ENCODE measurements around the gene CARMIL1.
"Not testable (repeated sequence)": the region's sequence is repeated elsewhere in the genome, so short reads cannot be mapped to it uniquely, and the experiment has no call there.

CARMIL1 gene

GRCh38 chr6:25277857-25278256, 1.3 kb upstream of the CARMIL1 start:
- no peak for DNase-seq

DNA sequence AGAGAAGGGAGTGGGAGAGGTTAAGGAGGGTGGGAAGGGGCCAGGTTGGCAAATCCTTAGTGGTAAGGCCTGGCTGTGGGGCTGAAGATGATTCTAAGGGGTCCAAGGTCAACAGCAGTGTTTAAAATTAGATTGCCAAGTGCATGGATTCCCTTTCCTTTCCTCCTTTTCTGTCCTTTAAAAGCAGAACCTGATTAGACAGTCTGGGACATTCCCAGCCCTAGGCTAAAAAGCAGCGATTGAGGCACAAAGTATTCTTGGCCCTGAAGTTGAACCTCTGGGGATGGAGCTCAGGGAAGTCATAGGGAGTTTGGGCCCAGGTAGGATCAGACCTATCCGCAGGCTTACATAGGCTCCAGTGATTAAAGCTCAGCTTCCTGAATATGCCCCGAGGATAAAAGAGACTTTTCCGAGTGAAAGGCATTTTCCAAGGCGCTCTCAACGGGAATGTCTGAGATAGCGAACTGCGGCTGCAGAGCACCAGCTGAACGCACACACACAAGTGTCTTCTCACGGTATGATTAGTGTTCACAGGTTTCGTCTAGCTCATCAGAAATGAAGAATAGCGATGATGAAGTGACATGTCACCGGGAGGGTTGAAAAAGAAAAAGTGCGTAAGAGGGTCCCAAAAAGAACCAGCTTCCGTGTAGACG, 787 bp upstream of the CARMIL1 start:
- no peak for DNase-seq

- peak; percentile 8 for DNase-seq
Measured at GRCh38 chr6:25279748-25280343, 672 bp downstream of the CARMIL1 start.

- peak; percentile 22 for DNase-seq
Measured at GRCh38 chr6:25280344-25281074, 1.3 kb downstream of the CARMIL1 start.

DNA sequence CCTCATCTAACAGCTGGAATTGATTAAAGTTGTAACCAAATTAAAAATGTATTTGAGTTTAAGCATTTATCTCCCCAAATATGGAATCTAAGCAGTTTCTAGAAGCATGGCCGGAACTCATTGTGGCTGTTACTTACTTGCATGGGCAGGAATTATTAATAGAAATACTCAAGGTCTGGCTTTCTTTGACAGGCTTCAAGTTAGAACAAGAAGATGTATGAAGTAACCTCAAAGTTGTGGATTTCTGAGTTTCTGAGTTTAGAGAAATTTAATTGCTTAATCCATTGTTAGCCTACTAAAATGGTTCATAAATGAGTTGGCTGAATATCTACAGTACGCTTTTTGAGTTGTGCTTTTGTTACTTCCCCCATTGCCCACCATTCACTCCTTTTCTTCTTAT, 7.7 kb downstream of the CARMIL1 start:
- no peak for DNase-seq

- no peak for DNase-seq
Measured at GRCh38 chr6:25287941-25288340, 8.8 kb downstream of the CARMIL1 start.

DNA sequence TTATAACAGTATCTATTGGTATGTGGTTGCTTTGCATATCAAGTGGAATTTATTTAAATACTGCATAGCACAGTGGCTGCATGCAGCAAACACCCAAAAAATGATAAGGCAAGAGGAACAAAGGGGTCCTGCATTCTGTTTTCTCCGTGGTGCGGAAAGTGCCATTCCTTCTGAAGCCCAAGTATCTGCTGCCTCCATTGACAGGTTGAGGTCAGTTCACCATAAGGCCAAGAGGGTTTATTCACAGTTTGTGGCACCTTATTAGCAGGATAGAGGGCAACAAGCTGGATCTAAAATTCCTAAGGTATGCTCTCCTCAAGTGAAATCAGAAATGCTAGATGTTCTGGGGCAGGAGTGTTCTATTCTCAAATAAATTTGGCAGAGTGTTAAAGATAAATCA, 9.3 kb downstream of the CARMIL1 start:
- no peak for DNase-seq

DNA sequence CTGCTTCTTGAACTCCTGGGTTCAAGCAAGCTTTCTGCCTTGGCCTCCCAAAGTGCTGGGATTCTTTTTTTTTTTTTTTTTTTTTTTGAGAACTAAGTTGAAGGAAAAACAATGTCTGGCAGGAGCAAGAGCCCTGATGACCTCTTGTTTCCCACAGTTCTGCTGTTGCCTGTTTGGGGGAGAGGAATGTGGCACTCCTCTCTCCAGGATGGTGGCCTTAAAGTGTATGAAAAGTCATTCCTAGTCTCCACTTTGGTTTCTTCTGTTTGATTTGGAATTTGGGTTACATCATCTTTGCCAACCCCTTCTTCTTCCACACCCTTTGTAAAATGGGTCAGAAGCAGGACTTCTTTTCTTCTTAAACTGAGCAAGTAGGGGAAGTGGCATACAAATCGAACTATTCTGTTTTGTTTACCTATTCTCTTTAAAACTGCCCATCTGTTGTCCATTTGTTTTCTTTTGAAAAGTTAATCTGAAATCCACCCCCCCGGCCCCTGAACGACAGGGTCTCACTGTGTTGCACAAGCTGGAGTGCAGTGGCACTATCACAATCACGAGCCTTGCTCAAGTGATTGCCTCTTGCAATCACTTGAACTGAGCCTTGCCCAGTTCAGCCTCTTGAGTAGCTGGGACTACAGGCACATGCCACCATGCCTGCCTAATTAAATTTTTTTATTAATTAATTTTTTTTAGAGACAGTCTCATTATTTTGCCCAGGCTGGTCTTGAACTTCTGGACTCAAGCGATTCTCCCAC, 11.3 kb downstream of the CARMIL1 start:
- DNase-seq: no peak

DNA sequence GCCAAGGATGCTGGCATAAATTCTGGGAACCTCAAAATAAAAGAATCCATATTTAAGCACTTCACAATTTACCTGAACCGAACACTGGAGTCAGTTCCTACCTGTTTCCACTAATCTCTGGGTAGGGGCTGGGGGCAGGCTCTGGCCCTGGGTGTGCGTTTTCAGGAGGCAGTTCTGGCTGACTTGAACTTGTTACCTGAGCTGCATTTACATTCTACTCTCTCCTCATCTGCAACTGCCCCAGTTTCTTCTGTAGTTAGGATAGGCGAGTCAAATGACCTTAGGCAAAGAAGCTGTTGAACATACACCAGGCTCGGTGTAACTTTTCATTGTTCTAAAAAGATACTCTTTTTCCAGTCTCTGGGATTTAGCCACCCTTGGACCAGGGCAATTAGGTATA, 13.2 kb downstream of the CARMIL1 start:
- DNase-seq: no peak

DNA sequence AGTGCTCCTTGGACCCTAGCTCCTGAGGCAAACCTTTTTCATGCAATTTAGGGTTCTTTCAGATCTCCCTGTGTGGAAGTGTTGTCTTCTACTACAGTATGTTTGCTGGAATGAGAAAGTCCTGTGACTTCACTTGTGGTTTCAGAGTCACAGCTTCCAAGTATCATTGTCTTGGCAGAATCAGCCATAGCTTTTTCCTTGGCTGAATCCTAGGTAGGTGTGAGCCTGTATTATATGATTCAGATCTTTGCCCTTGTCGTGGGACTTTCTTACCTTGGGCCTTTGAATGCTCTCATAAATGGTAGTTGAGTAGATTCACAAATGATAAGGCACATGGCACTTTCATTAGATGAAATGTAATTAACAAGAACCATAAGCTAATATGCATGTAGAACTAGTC, 16.5 kb downstream of the CARMIL1 start:
- no peak for DNase-seq

GRCh38 chr6:25296217-25296905, 17.2 kb downstream of the CARMIL1 start:
- no peak for DNase-seq

- no peak for DNase-seq
Measured at GRCh38 chr6:25297039-25297441, 17.9 kb downstream of the CARMIL1 start.

GRCh38 chr6:25297823-25298522, 18.8 kb downstream of the CARMIL1 start:
- DNase-seq: no peak

DNA sequence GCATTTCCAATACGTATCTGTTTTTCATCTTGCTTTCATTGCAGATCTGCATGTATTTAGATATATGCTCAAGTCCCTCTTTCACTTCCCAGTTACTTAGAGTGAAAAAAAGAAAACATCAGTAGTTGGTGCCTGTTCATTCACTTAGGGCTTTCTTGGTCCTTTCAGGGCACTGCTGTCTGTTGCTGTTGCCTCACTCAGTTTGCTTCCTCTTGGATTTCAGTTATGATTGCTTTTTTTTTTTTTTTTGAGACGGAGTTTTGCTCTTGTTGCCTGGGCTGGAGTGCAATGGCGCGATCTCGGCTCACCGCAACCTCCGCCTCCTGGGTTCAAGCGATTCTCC, 19.3 kb downstream of the CARMIL1 start:
- not testable (repeated sequence) for DNase-seq

GRCh38 chr6:25301362-25301761, 22.2 kb downstream of the CARMIL1 start:
- DNase-seq: no peak

- DNase-seq: no peak
Measured at GRCh38 chr6:25302151-25302550, 23.0 kb downstream of the CARMIL1 start.

DNA sequence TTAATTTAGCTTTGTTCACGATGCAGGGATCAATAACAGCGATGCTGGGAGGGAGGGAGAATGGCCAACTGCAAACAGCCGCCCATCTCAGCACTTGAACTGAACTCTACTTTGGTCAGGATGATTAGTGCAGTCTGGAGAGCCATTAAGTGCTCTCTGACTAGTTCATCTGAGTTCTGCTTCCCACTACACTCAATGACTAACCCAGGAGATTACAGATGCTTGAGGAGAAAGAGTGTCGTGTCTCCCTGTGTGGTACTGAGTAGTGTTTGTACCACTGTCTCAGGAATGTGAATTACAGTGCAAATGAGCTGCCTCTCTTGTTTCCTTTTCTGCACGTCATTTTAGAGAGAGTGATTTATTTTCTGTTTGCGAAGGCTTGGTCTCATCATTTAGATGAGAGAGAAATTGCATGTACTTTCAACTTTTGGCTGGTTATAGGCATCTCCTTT, 23.5 kb downstream of the CARMIL1 start:
- DNase-seq: no peak

- DNase-seq: no peak
Measured at GRCh38 chr6:25303254-25303653, 24.1 kb downstream of the CARMIL1 start.

DNA sequence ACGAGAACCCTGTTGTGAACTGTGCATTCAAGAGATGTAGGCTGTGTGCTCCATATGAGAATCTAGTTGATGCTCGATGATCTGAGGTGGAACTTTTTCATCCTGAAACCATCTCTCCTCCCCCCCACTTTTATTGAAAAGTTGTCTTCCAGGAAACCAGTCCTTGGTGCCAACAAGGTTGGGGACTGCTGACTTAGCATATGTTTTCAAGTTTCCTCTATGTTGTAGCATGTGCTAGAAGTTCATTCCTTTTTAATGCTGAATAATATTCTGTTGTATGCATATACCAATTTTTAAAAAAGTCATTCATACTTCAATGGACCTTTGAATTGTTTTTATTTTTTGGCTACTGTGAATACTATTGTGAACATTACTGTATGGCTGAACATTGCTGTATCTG, 27.2 kb downstream of the CARMIL1 start:
- no peak for DNase-seq

- no peak for DNase-seq
Measured at GRCh38 chr6:25307805-25308494, 28.8 kb downstream of the CARMIL1 start.

DNA sequence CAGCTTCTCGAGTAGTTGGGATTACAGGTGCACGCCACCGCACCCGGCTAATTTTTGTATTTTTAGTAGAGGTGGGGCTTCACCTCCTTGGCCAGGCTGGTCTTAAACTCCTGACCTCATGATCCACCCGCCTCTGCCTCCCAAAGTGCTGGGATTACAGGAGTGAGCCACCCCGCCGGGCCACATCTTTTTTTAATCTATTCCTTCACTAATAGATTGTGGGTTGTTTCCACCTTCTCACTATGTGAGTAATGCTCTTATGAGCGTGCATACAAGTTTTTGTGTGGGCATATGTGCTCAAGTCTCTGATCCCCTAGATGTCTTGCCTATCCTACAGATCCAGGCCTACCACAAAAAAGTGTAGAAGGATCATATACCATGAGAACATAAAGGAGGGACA, 30.7 kb downstream of the CARMIL1 start:
- DNase-seq: no peak

Measured in CD4-positive, alpha-beta T cell treated with Interleukin-6 for 4 hours (primary cell).